Loucy (cell line): ENCODE measurements around the gene NFAT5.

Source experiments
- H2AFZ ChIP-seq: fragments of 200-600 bp; sonication (generic); 2 replicates; pipeline ENCODE4 v1.6.0; 2016; ENCODE audit warnings: antibody characterized with exemption, mild to moderate bottlenecking, low read length, moderate library complexity
- H3F3A ChIP-seq: fragments of 200-600 bp; 2 replicates; pipeline ENCODE4 v1.6.0; 2016; ENCODE audit warnings: antibody characterized with exemption, low read depth, mild to moderate bottlenecking
- H3K27me3 ChIP-seq: fragments of 200-600 bp; sonication (generic); 2 replicates; pipeline ENCODE4 v1.6.1; 2014; ENCODE audit warnings: low read length, mild to moderate bottlenecking; ENCODE audit not compliant: insufficient read depth, poor library complexity, severe bottlenecking
- H3K36me3 ChIP-seq: fragments of 200-600 bp; sonication (generic); 2 replicates; pipeline ENCODE4 v1.6.1; 2016; ENCODE audit warnings: low read length; ENCODE audit not compliant: insufficient read depth
- H3K4me1 ChIP-seq: fragments of 200-600 bp; sonication (generic); 2 replicates; pipeline ENCODE4 v1.5.1; 2014; ENCODE audit warnings: low read length, mild to moderate bottlenecking; ENCODE audit not compliant: insufficient read depth, poor library complexity, severe bottlenecking
- H3K4me2 ChIP-seq: fragments of 200-600 bp; sonication (generic); 2 replicates; pipeline ENCODE4 v1.6.0; 2014; ENCODE audit warnings: antibody characterized with exemption, low read length, low read depth, mild to moderate bottlenecking; ENCODE audit not compliant: poor library complexity, severe bottlenecking
- H3K4me3 ChIP-seq: fragments of 200-600 bp; sonication (generic); 2 replicates; pipeline ENCODE4 v1.5.1; 2014; ENCODE audit warnings: low read length, mild to moderate bottlenecking, mixed read lengths; ENCODE audit not compliant: poor library complexity, severe bottlenecking
- H3K79me2 ChIP-seq: fragments of 200-600 bp; sonication (generic); 2 replicates; pipeline ENCODE4 v1.6.1; 2014; ENCODE audit warnings: low read length; ENCODE audit not compliant: insufficient read depth
- H3K9ac ChIP-seq: fragments of 200-600 bp; sonication (generic); 2 replicates; pipeline ENCODE4 v1.6.0; 2014; ENCODE audit warnings: mild to moderate bottlenecking, low read depth, low read length, moderate library complexity; ENCODE audit not compliant: poor library complexity, severe bottlenecking
- H3K9me2 ChIP-seq: fragments of 200-600 bp; sonication (generic); replicated peaks from 2 replicates; pipeline ENCODE4 v1.6.1; 2016; ENCODE audit warnings: low read depth, low read length, mixed read lengths
- H3K9me3 ChIP-seq: fragments of 200-600 bp; sonication (generic); 2 replicates; pipeline ENCODE4 v1.6.1; 2014; ENCODE audit warnings: mild to moderate bottlenecking, antibody characterized with exemption, low read length, low read depth; ENCODE audit not compliant: insufficient read depth
- H4K20me1 ChIP-seq: fragments of 200-600 bp; sonication (generic); 2 replicates; pipeline ENCODE4 v1.6.0; 2014; ENCODE audit warnings: antibody characterized with exemption, low read length, mild to moderate bottlenecking; ENCODE audit not compliant: insufficient read depth, poor library complexity, severe bottlenecking
- CTCF ChIP-seq: fragments of 200-600 bp; sonication (generic); conservative IDR thresholded peaks from 2 replicates; pipeline ENCODE4 v1.5.1; 2014; ENCODE audit warnings: mild to moderate bottlenecking, antibody characterized with exemption, low read length
- EZH2phosphoT487 ChIP-seq: fragments of 200-600 bp; IDR thresholded peaks from 2 replicates; pipeline ENCODE4 v1.6.1; 2018; ENCODE audit warnings: antibody characterized with exemption, mild to moderate bottlenecking, moderate library complexity, borderline replicate concordance

Gene NFAT5

GRCh38 chr16:69654280-69654931, 88.6 kb downstream of the NFAT5 start:
- no peak for TF ChIP-seq EZH2phosphoT487
- TF ChIP-seq CTCF = no peak
- no peak overlapping the region for H3K9ac ChIP-seq
- peaks cover 63% of the 10 kb centered on the region; the same call in 1 of the 2 replicates for H3K36me3 ChIP-seq
- H3K9me3 ChIP-seq = no peaks in the 10 kb centered on the region
- H2AFZ ChIP-seq = no peak overlapping the region
- H3K4me1 ChIP-seq = no peaks in the 10 kb centered on the region
- no peak overlapping the region for H3K4me2 ChIP-seq
- H3K79me2 ChIP-seq = no peaks in the 10 kb centered on the region
- H3F3A ChIP-seq = no peaks in the 10 kb centered on the region
- no peaks in the 10 kb centered on the region for H4K20me1 ChIP-seq
- no peaks in the 10 kb centered on the region for H3K9me2 ChIP-seq
- H3K4me3 ChIP-seq = no peak overlapping the region
- H3K27me3 ChIP-seq = no peaks in the 10 kb centered on the region

GRCh38 chr16:69660166-69660565, 94.4 kb downstream of the NFAT5 start:
- Histone ChIP-seq H3K36me3 (peaks cover 51% of the 10 kb centered on the region; the same call in 1 of the 2 replicates), H3K27me3 (no peaks in the 10 kb centered on the region), H3K4me3 (no peak overlapping the region), H3K4me1 (no peaks in the 10 kb centered on the region), H2AFZ (no peak overlapping the region), H3K9ac (no peak overlapping the region), H3K4me2 (no peak overlapping the region), H3K79me2 (no peaks in the 10 kb centered on the region), H4K20me1 (no peaks in the 10 kb centered on the region), H3K9me3 (no peaks in the 10 kb centered on the region), H3F3A (no peaks in the 10 kb centered on the region), H3K9me2 (no peaks in the 10 kb centered on the region)
- no peak for TF ChIP-seq EZH2phosphoT487
- TF ChIP-seq CTCF = no peak

DNA sequence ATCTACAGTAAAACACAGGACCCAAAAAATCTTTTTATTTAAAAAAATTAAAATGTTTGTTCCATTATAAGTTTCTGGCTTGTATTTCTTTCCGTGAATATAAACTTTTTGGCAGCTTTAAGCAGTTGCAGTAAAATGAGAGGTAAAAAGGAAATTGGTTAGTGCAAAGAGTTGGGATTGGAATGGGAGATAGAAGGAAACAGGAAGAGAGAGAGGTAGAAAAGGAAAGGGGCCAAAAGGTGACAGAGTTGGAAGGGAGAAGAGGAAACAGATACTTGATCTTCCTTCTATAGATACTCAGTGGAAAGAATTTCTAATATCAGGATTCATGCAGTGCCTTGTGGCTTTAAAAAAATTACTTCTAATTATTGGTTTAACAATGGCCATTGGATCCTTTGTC, 97.1 kb downstream of the NFAT5 start:
- Histone ChIP-seq H3K9me2 (no peaks in the 10 kb centered on the region), H3K27me3 (no peaks in the 10 kb centered on the region), H3K36me3 (peaks cover 35% of the 10 kb centered on the region; the same call in 1 of the 2 replicates), H3K4me3 (no peak overlapping the region), H2AFZ (no peak overlapping the region), H3K9ac (no peak overlapping the region), H4K20me1 (no peaks in the 10 kb centered on the region), H3F3A (no peaks in the 10 kb centered on the region), H3K79me2 (no peaks in the 10 kb centered on the region), H3K4me2 (no peak overlapping the region), H3K9me3 (no peaks in the 10 kb centered on the region), H3K4me1 (no peaks in the 10 kb centered on the region)
- TF ChIP-seq EZH2phosphoT487 (no peak), CTCF (no peak)
